Hematopoietic multipotent progenitor cell treated with erythropoietin and hydrocortisone succinate and interleukin-3 and kit ligand, for 6 days (in vitro differentiated cells): ENCODE measurements around the gene C19orf33.
"Not testable (repeated sequence)": the region's sequence is repeated elsewhere in the genome, so short reads cannot be mapped to it uniquely, and the experiment has no call there.

Experiments
- DNase-seq: peaks from one replicate; pipeline ENCODE4 v3.0.0-alpha.2; 2015

Gene C19orf33

GRCh38 chr19:38303517-38304351, at the start of gene C19orf33:
Gene C19orf33 (plus strand): TSS chr19:38304251. CDS start chr19:38304262, 11 bp downstream.
- DNase-seq, result peak; percentile 75

DNA sequence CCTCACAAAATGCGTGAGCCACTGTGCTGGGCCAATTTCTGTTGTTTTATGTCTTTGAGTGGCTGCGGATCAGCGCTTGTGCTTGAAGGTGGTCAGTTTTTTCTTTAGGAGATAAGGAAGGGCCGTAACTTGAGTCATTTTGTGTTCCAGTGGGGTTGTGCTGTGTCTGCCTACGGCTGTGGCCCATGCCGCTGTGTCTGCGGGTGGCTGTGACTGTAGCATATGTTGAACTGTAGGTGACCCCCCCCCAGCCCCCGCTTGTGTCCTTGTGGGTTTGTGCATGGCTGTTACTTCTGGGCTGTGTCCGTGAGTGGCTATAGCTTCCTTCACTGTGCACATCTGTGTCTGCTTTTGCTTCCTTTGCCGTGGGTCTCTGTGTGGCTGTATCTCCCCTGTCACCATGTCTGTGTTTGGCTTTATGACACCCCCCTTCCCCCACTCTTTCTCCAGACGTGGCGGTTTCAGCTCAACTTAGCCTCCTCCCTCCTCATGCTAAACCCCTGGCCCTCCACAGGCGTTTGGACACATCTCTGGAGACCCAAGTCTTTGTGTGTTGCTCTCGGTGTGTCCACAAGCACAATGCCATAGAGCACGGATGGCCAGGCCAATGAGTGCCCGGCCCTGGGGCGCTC, 48.6 kb upstream of the C19orf33 start:
- peak; percentile 54 for DNase-seq

DNA sequence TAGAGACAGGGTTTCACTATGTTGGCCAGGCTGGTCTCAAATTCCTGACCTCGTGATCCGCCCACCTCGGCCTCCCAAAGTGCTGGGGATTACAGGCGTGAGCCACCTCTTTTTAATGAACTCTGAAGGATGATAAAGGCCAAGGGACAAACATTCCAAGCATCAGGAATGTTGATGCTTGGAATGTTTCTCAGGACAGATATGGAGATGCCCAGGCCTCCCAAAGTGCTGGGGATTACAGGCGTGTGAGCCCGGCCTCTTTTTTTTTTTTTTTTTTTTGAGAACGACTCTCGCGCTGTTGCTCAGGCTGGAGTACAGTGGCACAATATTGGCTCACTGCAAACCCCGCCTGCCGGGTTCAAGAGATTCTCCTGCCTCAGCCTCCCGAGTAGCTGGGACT, 42.1 kb upstream of the C19orf33 start:
- DNase-seq, result not testable (repeated sequence)

DNA sequence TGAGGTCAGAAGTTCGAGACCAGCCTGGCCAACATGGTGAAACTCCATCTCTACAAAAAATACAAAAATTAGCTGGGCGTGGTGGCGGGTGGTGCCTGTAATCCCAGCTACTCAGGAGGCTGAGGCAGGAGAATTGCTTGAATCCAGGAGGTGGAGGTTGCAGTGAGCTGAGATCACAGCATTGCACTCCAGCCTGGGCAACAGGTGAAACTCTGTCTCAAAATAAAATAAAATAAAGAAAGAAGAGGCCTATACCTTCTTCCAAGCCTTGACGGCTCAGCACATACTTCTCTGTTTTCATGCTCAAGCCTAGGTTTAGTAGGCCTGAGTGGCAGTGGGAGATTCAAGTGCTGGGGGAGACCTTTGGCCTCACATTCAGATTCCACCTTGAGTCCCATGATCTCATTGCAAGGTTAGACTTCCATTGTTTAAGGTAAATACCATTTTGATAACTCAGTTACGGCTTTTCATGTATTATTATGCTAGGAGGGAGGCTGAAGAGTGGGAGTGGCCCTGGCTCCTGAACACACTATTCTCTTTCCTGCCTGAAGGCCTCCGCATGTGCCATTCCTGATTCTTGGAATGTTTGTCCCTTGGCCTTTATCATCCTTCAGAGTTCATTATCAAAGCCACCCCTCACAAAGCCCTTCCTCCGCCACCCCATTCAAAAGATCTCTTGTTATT, 41.3 kb upstream of the C19orf33 start:
- no peak for DNase-seq

DNA sequence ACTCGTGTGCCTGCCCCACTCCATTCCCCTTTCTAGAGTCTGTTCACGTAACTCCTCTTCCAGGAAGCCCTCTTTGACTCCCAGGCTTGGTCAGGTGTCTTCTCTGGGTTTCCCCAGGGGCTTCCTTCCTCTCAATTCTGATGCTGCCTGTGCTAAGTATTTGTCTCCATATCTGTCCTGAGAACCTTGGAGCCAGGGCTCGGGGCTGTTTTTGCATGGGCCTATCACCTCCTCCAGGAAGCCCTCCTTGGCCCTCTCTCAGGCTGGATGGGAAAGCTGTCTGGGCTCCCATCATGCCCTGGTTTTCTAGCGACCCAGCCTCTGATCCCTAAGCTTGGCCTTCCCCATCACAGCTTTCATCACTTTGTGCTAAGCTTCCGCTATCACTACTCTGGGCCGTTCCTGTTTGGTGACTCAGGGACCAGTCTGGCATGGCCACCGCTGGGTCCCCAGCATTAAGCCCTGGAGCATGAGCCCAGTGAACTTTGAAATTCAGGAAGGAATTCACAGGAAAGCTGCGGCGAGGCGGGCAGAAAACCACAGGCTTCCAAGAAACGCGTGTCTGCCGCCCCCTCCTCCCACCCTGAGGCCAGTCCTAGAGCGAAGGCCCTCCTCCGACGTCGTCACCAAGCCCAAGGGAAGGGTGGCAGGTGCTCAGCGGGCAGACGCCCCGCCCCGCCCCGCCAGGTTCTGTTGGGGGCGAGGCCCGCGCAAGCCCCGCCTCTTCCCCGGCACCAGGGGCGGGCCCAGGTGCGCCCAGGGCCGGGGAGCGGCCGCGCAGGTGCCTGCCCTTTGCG, 40.2 kb upstream of the C19orf33 start:
- DNase-seq, result peak; percentile 81

- DNase-seq, result peak; percentile 74
Observed at GRCh38 chr19:38264486-38265212, 39.4 kb upstream of the C19orf33 start, which contains the start of gene SPINT2. Gene SPINT2 (plus strand): TSS chr19:38264573. CDS start chr19:38264893, 320 bp downstream.

DNA sequence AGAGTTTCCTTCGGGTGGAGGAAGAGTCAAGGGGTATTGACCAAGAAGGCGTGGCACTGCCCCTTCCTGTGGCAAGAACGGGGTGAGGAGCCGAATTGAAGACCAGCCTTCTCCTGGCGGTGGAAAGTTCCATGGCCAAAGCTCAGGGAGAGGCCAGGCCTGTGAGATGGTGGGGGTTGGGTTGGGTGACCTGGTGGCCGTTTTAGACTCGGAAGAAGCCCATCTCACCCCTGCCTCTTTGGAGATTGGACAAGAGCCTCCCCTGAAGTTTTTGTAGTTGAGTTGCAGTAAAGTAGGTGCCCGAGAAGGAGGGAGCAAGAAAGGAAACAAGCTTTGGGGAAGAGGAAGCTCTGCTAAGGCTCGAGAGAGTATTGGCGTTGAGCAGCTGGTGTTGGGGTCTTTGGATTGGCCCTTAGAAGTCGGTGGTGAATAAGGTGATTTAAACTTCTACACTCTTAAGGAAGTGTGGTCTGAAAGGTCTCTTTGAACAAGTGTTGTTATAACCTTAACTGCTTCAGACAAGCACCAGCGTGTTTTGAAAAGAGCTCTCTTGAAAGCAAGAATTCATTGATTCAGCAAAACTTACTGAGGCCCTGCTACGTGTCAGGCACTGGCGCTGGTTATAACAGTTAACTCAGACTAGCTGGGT, 38.7 kb upstream of the C19orf33 start:
- DNase-seq, result peak; percentile 70

DNA sequence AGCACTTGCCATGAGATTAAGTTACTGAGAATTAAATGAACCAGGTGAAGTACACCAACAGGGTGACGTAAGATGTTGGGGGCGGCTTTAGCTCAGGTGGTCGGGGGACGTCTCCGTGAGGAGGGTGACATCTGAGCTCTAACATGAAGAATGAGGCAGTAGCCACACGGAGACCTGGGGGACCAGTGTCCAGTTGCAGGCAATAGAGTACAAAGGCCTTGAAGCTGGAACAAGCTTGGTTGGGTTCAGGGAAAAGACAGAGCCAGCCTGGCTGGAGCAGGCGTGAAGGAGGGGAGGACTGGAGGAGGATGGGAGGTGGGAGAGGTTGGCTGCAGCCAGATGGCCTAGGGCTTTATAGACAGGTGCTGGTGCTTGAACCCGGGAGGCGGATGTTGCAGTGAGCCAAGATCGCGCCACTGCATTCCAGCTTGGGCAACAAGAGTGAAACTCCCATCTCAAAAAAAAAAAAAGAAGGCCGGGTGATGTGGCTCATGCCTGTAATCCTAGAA, 38.1 kb upstream of the C19orf33 start:
- no peak for DNase-seq

- DNase-seq, result peak; percentile 46
Observed at GRCh38 chr19:38266981-38267597, 37.0 kb upstream of the C19orf33 start.

DNA sequence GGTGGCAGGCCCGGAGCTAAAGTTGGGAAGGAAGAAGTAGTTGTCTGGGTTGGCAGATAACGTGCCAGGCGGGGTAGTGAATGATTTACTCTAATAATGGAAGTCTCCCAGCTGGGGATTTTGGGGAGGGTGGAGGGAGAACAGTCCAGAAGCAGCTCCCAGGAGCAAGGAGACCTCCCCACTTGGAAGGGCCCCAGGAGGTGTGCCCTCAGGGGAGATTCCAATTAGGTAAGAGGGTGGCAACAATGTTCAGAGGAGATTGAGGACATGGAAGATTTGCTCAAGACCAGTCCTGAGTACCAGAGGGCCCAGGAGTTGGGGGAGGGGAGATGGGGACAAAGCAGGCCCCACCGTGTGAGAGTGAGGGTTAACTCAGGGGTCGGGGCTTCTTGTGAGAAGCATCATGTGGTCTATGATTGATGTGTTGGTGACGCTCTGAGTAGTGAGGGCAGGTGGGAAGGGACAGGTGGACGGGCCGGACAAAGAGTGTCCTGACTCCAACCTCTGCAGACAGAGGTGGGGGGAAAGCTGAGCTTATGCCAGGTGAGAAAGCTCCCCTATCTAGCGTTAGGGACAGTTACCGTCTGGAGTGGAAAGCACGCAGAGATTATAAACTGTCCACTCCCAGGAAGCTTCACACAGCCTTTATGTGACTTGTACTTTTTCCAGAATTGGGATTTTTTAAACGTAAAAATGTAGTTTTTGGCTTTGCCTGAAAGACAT, 36.1 kb upstream of the C19orf33 start:
- DNase-seq, result peak; percentile 70

DNA sequence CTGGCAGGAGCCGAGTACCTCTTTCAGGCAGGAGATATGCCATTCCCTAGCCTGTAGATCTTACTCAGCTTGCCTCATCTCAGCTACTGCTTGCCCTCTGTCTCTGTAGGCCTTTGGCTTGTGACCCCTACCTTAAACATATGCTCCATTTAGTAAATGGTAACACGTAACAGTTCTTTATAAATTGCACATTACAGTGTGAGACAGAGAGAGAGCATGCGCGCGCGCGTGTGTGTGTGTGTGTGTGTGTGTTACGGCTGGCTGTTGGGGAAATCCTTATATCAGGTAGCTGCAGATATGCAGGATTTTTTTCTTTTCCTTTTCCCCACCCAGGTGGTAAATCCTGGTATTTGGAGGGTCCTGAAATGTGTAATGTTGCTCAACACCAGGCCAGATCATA, 35.5 kb upstream of the C19orf33 start:
- DNase-seq, result peak; percentile 37

DNA sequence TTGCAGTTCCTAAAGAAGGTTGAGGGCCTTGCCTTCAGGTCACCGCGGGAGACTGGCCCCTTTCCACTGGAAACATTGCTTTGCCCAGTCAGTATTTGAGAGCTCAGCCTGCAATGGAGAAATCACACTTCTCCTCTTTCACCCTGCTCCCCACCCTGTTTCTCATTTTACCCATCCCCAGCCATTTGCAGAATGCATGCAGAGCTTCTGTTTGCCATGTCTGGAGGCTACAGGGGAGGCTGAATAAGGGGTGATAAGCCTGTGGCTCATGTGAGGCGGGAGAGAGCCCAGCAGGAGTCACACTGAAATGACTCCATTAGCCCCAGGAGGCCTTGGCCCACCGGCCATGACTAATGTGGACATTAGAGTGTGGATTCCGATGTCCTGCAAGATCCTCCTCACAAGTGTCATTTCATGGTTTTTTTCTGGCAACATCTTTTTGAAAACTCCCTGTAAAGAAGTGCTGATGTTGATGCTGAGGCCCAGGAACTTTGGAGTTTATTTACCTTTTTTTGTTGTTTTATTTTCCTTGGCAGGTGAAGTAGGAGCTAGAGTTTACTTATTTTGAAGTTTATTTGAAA, 33.4 kb upstream of the C19orf33 start:
- peak; percentile 86 for DNase-seq

DNA sequence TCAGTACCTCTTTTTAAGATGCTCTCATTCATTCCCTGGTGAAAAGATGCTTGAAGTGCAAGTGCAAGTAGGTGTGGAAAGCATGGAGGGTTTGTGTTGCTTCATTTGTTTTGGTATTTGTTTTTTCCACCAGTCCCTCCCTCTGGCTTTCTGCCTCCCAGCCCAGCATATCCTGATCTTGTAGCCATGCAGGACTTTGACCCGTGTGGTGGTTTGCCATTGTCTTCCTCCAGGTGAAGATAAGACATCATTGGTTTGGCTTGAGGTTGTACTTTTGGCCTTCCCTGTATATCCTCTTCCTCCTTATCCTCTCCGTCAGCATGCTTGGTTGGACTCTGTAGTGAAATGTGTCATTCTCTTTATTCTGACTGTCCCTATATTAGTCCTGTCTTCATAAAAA, 30.6 kb upstream of the C19orf33 start:
- peak; percentile 26 for DNase-seq

DNA sequence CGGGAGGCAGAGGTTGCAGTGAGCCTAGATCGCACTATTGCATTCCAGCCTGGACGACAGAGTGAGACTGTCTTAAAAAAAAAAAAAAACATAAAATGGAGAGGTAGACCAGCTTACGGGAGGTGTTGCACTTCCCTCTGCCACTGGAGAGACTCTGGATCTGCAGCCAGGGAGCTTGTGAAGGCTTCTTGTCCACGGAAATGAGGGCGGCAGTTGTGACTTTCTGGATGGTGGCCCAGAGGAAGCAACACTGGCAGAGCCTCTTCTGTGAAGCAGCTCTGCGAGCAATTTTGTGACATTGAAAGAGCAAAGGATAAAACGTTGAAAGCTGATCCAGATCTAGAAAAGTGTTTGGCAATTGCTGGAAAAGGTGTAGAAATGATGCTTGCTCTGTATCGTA, 29.3 kb upstream of the C19orf33 start:
- DNase-seq, result peak; percentile 36

DNA sequence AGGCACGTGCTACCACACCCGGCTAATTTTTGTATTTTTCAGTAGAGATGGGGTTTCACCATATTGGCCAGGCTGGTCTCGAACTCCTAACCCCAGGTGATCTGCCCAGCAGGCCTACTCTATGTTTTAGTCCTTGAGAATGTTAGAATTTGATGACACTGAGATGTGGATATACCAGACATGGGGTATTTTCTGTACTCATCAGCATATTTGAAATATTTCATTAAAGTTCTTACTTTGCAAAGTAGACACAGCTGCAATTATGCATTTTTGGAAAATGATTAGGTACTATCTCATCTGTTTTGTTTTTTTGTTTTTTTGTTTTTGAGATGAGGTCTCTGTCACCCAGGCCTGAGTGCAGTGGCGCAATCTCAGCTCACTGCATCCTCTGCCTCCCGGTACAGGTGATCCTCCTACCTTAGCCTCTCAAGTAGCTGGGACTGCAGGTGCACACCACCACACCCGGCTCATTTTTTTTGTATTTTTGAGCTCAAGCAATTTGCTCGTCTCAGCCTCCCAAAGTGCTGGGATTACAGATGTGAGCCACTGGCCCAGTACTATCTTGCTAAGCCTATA, 27.0 kb upstream of the C19orf33 start:
- no peak for DNase-seq

GRCh38 chr19:38277549-38277948, 26.5 kb upstream of the C19orf33 start:
- DNase-seq, result no peak

- no peak for DNase-seq
Observed at GRCh38 chr19:38277969-38278680, 25.9 kb upstream of the C19orf33 start.

DNA sequence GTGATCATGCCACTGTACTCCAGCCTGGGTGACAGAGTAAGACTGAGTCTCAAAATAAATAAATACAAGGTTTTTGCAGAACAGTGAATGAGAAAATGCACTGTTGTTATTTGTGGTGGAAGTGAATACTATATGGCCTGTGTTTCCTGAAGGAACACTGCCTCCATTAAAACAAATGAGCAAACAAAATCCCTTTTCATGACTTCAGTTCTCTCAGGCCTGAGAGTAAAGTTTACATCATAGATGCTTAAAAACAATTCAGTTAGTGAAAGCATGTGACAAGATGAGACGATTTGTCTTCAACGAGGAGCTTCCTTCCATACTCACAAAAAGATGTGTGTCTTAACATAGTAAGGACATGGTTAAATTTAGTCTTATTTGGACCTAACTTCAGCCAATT, 25.3 kb upstream of the C19orf33 start:
- no peak for DNase-seq
